ENCODE data around the gene HELZ.

HELZ gene

DNA sequence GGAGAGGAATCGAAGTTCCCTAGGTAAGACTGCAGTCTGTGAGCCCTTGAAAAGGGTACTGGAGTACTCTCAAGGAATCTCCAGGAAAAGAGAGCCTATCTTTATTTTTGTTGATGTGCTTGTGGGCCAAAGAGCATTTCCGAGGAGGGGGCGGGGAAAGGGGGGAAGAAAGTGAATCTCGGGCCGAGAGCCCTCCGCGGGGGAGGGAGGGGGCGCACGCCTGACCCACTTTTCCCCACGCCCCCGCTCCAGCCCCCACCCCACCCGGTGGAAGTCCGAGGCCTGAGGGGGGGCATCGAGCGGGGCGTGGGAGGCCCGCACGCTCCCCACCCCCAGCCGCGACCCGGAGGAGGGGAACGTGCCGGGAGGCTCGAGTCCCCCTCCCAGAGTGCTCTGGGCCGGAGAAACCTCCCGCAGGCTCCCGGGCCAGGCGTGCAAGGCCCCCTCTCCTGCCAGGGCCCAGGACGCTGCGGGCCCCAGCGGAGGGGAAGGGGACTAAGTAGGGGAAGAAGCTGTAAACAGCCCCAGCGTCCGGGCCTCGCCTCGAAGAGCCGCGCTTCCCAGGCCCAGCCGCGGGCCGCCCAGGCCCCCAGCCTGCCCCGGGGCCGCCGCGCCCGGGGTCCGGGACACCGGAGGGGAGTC lies 444 bp downstream of the HELZ start:
- H3K36me3 ChIP-seq (ENCODE audit: control insufficient read depth in 1 of 2, insufficient read depth in 2 of 2, low read depth in 1 of 2, low read length in 2 of 2), result peaks cover 0 to 14% of the 10 kb centered on the region in 2 experiments
- peak overlapping the region; percentile 79 for H3K27ac ChIP-seq (ENCODE audit: low read length, poor library complexity, severe bottlenecking)
- H3K9me3 ChIP-seq (ENCODE audit: control insufficient read depth, low read length), result no peaks in the 10 kb centered on the region
- peak overlapping the region in 1 of 2 experiments; percentile 93 for H3K23ac ChIP-seq (ENCODE audit: low read length in 2 of 2)
- peak overlapping the region; percentile 46 to 86 for H3K4ac ChIP-seq (ENCODE audit: low read depth in 1 of 2, low read length in 2 of 2)
- H3K18ac ChIP-seq (ENCODE audit: low read depth in 1 of 2, low read length in 2 of 2), result peak overlapping the region; percentile 71 to 85
- H2AFZ ChIP-seq (ENCODE audit: low read depth, low read length), result peak overlapping the region; percentile 91
- under 1% methylated on average over 32 of the region's 47 CpGs for WGBS
- peak overlapping the region; percentile 66 for H2BK5ac ChIP-seq (ENCODE audit: low read depth, low read length, poor library complexity, severe bottlenecking)
- H3K4me1 ChIP-seq (ENCODE audit: control insufficient read depth, insufficient read depth, low read depth, low read length), result peaks cover 8% of the 10 kb centered on the region
- H4K91ac ChIP-seq (ENCODE audit: low read length), result peak overlapping the region; percentile 65
- H3K27me3 ChIP-seq (ENCODE audit: control insufficient read depth in 1 of 2, insufficient read depth in 1 of 2, low read length in 2 of 2), result no peaks in the 10 kb centered on the region
- H2AK5ac ChIP-seq (ENCODE audit: low read length, severe bottlenecking), result no peak overlapping the region
- peak overlapping the region; percentile 96 for H3K4me2 ChIP-seq (ENCODE audit: low read length, poor library complexity, severe bottlenecking)
- peaks cover 5% of the 10 kb centered on the region for H3K79me1 ChIP-seq (replicated peaks; ENCODE audit: low read length, poor library complexity, severe bottlenecking)
- H2BK12ac ChIP-seq (ENCODE audit: low read length in 2 of 2), result peak overlapping the region in 1 of 2 experiments; percentile 54
- peak overlapping the region; percentile 91 for H3K9ac ChIP-seq (ENCODE audit: low read length)
- DNase-seq, result no peak
- H2BK120ac ChIP-seq (ENCODE audit: low read depth, low read length), result peak overlapping the region; percentile 83
- H2BK15ac ChIP-seq (ENCODE audit: low read depth, poor library complexity, severe bottlenecking), result peak overlapping the region; percentile 99
- peak overlapping the region; percentile 41 to 65 for H3K14ac ChIP-seq (ENCODE audit: low read length in 2 of 2)
- H4K8ac ChIP-seq (ENCODE audit: low read length), result peak overlapping the region; percentile 80
- peak overlapping the region; percentile 90 to 95 for H3K4me3 ChIP-seq (ENCODE audit: insufficient read depth in 1 of 2, low read depth in 1 of 2, low read length in 2 of 2)

DNA sequence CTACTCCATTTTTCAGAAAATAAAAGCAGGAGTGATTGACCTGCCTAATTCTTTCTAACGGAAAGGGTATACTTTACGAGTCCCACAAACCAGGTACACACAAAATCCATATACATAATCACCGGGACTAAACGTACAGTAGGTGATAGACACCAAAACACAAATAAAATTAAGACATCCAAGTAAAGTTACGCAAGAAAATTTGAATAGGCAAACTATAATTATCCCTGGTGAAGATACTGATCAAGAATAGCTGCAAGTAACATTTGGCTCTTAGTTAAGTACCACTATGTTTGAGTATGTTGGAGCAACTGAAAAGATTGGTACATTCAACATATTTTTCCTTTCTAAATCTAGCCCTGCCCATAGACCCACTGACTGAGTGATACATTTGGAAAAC lies 1.7 kb downstream of the HELZ start:
- no peaks in the 10 kb centered on the region for H3K27me3 ChIP-seq (ENCODE audit: control insufficient read depth in 1 of 2, insufficient read depth in 1 of 2, low read length in 2 of 2)
- WGBS, result 90% methylated on average over 4 of the region's 5 CpGs

DNA sequence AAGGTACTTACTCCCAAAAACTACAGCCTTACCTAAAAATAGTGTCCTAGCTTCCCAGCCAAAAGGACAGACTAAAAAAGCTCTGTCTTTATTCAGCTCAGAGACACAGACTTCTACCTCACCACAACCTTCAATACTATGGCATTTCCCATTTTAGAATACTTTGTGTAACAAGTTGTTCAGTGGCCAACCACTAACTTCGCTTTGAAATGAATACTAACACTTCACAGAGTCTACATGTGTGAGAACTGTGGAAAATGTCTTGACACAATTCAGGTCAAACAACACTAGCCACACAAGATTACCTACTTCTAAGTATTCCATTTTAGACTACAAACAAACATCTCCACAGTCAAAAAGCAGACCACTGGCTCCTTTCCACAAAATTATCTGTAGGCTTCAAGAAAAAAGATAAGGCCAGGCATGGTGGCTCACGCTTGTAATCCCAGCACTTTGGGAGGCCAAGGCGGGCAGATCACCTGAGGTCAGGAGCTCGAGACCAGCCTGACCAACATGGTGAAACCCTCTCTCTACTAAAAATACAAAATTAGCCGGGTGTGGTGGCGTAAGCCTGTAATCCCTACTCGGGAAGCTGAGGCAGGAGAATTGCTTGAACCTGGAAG lies 3.2 kb downstream of the HELZ start:
- H3K4ac ChIP-seq (ENCODE audit: low read depth in 1 of 2, low read length in 2 of 2), result no peak overlapping the region
- WGBS, result 97% methylated on average over 4 of the region's 7 CpGs

More for the DNA sequence above, 1.7 kb downstream of the HELZ start:
- Histone ChIP-seq H3K9me3 (ENCODE audit: control insufficient read depth, low read length) (no peaks in the 10 kb centered on the region), H2AFZ (ENCODE audit: low read depth, low read length) (no peak overlapping the region), H3K36me3 (ENCODE audit: control insufficient read depth in 1 of 2, insufficient read depth in 2 of 2, low read depth in 1 of 2, low read length in 2 of 2) (peaks cover 0 to 25% of the 10 kb centered on the region in 2 experiments), H2BK5ac (ENCODE audit: low read depth, low read length, poor library complexity, severe bottlenecking) (no peak overlapping the region), H2BK15ac (ENCODE audit: low read depth, poor library complexity, severe bottlenecking) (no peak overlapping the region), H3K79me1 (replicated peaks; ENCODE audit: low read length, poor library complexity, severe bottlenecking) (peaks cover 3% of the 10 kb centered on the region), H3K4ac (ENCODE audit: low read depth in 1 of 2, low read length in 2 of 2) (no peak overlapping the region), H3K14ac (ENCODE audit: low read length in 2 of 2) (no peak overlapping the region), H4K91ac (ENCODE audit: low read length) (no peak overlapping the region), H3K9ac (ENCODE audit: low read length) (peak overlapping the region; percentile 91), H3K4me3 (ENCODE audit: insufficient read depth in 1 of 2, low read depth in 1 of 2, low read length in 2 of 2) (peak overlapping the region in 1 of 2 experiments; percentile 90), H2BK120ac (ENCODE audit: low read depth, low read length) (no peak overlapping the region), H3K4me1 (ENCODE audit: control insufficient read depth, insufficient read depth, low read depth, low read length) (peaks cover 8% of the 10 kb centered on the region), H3K18ac (ENCODE audit: low read depth in 1 of 2, low read length in 2 of 2) (no peak overlapping the region), H3K27ac (ENCODE audit: low read length, poor library complexity, severe bottlenecking) (no peak overlapping the region), H3K23ac (ENCODE audit: low read length in 2 of 2) (no peak overlapping the region), H2AK5ac (ENCODE audit: low read length, severe bottlenecking) (no peak overlapping the region), H2BK12ac (ENCODE audit: low read length in 2 of 2) (no peak overlapping the region), H4K8ac (ENCODE audit: low read length) (no peak overlapping the region), H3K4me2 (ENCODE audit: low read length, poor library complexity, severe bottlenecking) (peak overlapping the region; percentile 10)
- no peak for DNase-seq

DNA sequence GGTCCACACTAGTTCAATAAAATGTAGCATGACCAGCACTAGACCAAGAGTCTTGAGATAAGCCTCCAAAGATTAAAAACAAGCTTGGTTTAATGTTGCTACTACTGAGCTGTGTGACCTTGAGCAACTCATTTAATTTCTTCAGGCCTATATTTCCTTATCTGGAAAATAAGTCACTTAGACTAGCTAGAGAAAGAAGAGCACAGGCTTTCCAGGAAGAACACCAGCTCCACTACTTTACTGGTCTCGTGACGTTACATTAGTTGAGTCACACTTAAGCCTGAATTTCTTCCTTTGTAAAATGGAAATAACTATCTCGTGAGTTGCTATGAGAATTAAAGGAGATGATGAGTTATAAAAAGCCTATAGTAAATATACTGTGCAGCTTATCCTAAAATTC lies 5.4 kb downstream of the HELZ start:
- Histone ChIP-seq H2BK15ac (ENCODE audit: low read depth, poor library complexity, severe bottlenecking) (no peak overlapping the region), H4K8ac (ENCODE audit: low read length) (no peak overlapping the region), H3K18ac (ENCODE audit: low read depth in 1 of 2, low read length in 2 of 2) (no peak overlapping the region), H3K4me2 (ENCODE audit: low read length, poor library complexity, severe bottlenecking) (no peak overlapping the region), H3K4me1 (ENCODE audit: control insufficient read depth, insufficient read depth, low read depth, low read length) (peaks cover 1% of the 10 kb centered on the region), H3K4ac (ENCODE audit: low read depth in 1 of 2, low read length in 2 of 2) (no peak overlapping the region), H3K27ac (ENCODE audit: low read length, poor library complexity, severe bottlenecking) (peak overlapping the region; percentile 94), H4K91ac (ENCODE audit: low read length) (no peak overlapping the region), H3K36me3 (ENCODE audit: control insufficient read depth in 1 of 2, insufficient read depth in 2 of 2, low read depth in 1 of 2, low read length in 2 of 2) (peaks cover 15 to 55% of the 10 kb centered on the region in 2 experiments), H2AFZ (ENCODE audit: low read depth, low read length) (no peak overlapping the region), H3K27me3 (ENCODE audit: control insufficient read depth in 1 of 2, insufficient read depth in 1 of 2, low read length in 2 of 2) (no peaks in the 10 kb centered on the region), H2BK5ac (ENCODE audit: low read depth, low read length, poor library complexity, severe bottlenecking) (no peak overlapping the region), H2BK12ac (ENCODE audit: low read length in 2 of 2) (no peak overlapping the region), H2BK120ac (ENCODE audit: low read depth, low read length) (no peak overlapping the region), H3K14ac (ENCODE audit: low read length in 2 of 2) (no peak overlapping the region), H3K79me1 (replicated peaks; ENCODE audit: low read length, poor library complexity, severe bottlenecking) (peaks cover 6% of the 10 kb centered on the region), H3K23ac (ENCODE audit: low read length in 2 of 2) (no peak overlapping the region), H2AK5ac (ENCODE audit: low read length, severe bottlenecking) (no peak overlapping the region), H3K9me3 (ENCODE audit: control insufficient read depth, low read length) (no peaks in the 10 kb centered on the region), H3K4me3 (ENCODE audit: insufficient read depth in 1 of 2, low read depth in 1 of 2, low read length in 2 of 2) (peak overlapping the region in 1 of 2 experiments; percentile 39), H3K9ac (ENCODE audit: low read length) (peak overlapping the region; percentile 62)
- peak; percentile 79 for DNase-seq
- WGBS, result no CpG with 5 or more reads among the region's 3 CpGs

More for the DNA sequence above, 3.2 kb downstream of the HELZ start:
- Histone ChIP-seq H2BK15ac (ENCODE audit: low read depth, poor library complexity, severe bottlenecking) (no peak overlapping the region), H2AFZ (ENCODE audit: low read depth, low read length) (no peak overlapping the region), H3K18ac (ENCODE audit: low read depth in 1 of 2, low read length in 2 of 2) (no peak overlapping the region), H2AK5ac (ENCODE audit: low read length, severe bottlenecking) (no peak overlapping the region), H2BK5ac (ENCODE audit: low read depth, low read length, poor library complexity, severe bottlenecking) (no peak overlapping the region), H2BK120ac (ENCODE audit: low read depth, low read length) (no peak overlapping the region), H3K79me1 (replicated peaks; ENCODE audit: low read length, poor library complexity, severe bottlenecking) (peaks cover under 1% of the 10 kb centered on the region), H3K23ac (ENCODE audit: low read length in 2 of 2) (no peak overlapping the region), H3K36me3 (ENCODE audit: control insufficient read depth in 1 of 2, insufficient read depth in 2 of 2, low read depth in 1 of 2, low read length in 2 of 2) (peaks cover 3 to 35% of the 10 kb centered on the region in 2 experiments), H3K9me3 (ENCODE audit: control insufficient read depth, low read length) (no peaks in the 10 kb centered on the region), H3K27ac (ENCODE audit: low read length, poor library complexity, severe bottlenecking) (no peak overlapping the region), H3K4me3 (ENCODE audit: insufficient read depth in 1 of 2, low read depth in 1 of 2, low read length in 2 of 2) (no peak overlapping the region), H3K14ac (ENCODE audit: low read length in 2 of 2) (no peak overlapping the region), H3K4me1 (ENCODE audit: control insufficient read depth, insufficient read depth, low read depth, low read length) (peaks cover 5% of the 10 kb centered on the region), H2BK12ac (ENCODE audit: low read length in 2 of 2) (no peak overlapping the region), H3K27me3 (ENCODE audit: control insufficient read depth in 1 of 2, insufficient read depth in 1 of 2, low read length in 2 of 2) (no peaks in the 10 kb centered on the region), H4K91ac (ENCODE audit: low read length) (no peak overlapping the region), H4K8ac (ENCODE audit: low read length) (no peak overlapping the region), H3K9ac (ENCODE audit: low read length) (no peak overlapping the region), H3K4me2 (ENCODE audit: low read length, poor library complexity, severe bottlenecking) (no peak overlapping the region)
- DNase-seq, result no peak

All from mesenchymal stem cell (in vitro differentiated cells and primary cell).